ENCODE data around the gene SDC4.

The SDC4 gene

GRCh38 chr20:45344168-45344860 lies 3.9 kb downstream of the SDC4 start:
- H3K9me3 ChIP-seq = no peaks in the 10 kb centered on the region
- H3K4me3 ChIP-seq = no peak overlapping the region
- H3K27me3 ChIP-seq (ENCODE audit: low read depth) = no peaks in the 10 kb centered on the region
- no peaks in the 10 kb centered on the region; the same call in 1 of the 2 replicates for H3K36me3 ChIP-seq (replicated peaks)
- in situ Hi-C loops (cut with MboI; ENCODE audit: low sequenced_read_pairs) = no loop called here
- H3K4me1 ChIP-seq = peaks cover 40% of the 10 kb centered on the region
- no peak for DNase-seq (ENCODE audit: low spot score in 2 of 2)

GRCh38 chr20:45343532-45344167 lies 4.6 kb downstream of the SDC4 start:
- H3K4me3 ChIP-seq = no peak overlapping the region
- no peaks in the 10 kb centered on the region for H3K27me3 ChIP-seq (ENCODE audit: low read depth)
- in situ Hi-C loops (cut with MboI; ENCODE audit: low sequenced_read_pairs) = no loop called here
- no peaks in the 10 kb centered on the region; the same call in 1 of the 2 replicates for H3K36me3 ChIP-seq (replicated peaks)
- peaks cover 40% of the 10 kb centered on the region for H3K4me1 ChIP-seq
- DNase-seq (ENCODE audit: low spot score in 2 of 2) = no peak
- H3K9me3 ChIP-seq = no peaks in the 10 kb centered on the region

- no peaks in the 10 kb centered on the region for H3K27me3 ChIP-seq (ENCODE audit: low read depth)
- H3K9me3 ChIP-seq = no peaks in the 10 kb centered on the region
- in situ Hi-C loops (cut with MboI; ENCODE audit: low sequenced_read_pairs) = no loop called here
- H3K36me3 ChIP-seq (replicated peaks) = no peaks in the 10 kb centered on the region; the same call in 1 of the 2 replicates
- peaks cover 38% of the 10 kb centered on the region for H3K4me1 ChIP-seq
- DNase-seq (ENCODE audit: low spot score in 2 of 2) = no peak
- H3K4me3 ChIP-seq = no peak overlapping the region
Measured at GRCh38 chr20:45342855-45343531, 5.2 kb downstream of the SDC4 start.

- Histone ChIP-seq H3K9me3 (no peaks in the 10 kb centered on the region), H3K27me3 (ENCODE audit: low read depth) (no peaks in the 10 kb centered on the region), H3K36me3 (replicated peaks) (no peaks in the 10 kb centered on the region; the same call in 1 of the 2 replicates), H3K4me1 (peaks cover 33% of the 10 kb centered on the region), H3K4me3 (no peak overlapping the region)
- in situ Hi-C loops (cut with MboI; ENCODE audit: low sequenced_read_pairs) = no loop called here
- DNase-seq (ENCODE audit: low spot score in 2 of 2) = peak in 1 of 2 experiments; percentile 38
Measured at GRCh38 chr20:45341939-45342854, 6.0 kb downstream of the SDC4 start.

- no peaks in the 10 kb centered on the region for H3K9me3 ChIP-seq
- DNase-seq (ENCODE audit: low spot score in 2 of 2) = no peak
- H3K36me3 ChIP-seq (replicated peaks) = no peaks in the 10 kb centered on the region; the same call in 1 of the 2 replicates
- no peaks in the 10 kb centered on the region for H3K27me3 ChIP-seq (ENCODE audit: low read depth)
- in situ Hi-C loops (cut with MboI; ENCODE audit: low sequenced_read_pairs) = no loop called here
- H3K4me3 ChIP-seq = no peak overlapping the region
- peaks cover 28% of the 10 kb centered on the region for H3K4me1 ChIP-seq
Measured at GRCh38 chr20:45341579-45341938, 6.7 kb downstream of the SDC4 start.

GRCh38 chr20:45340951-45341350 lies 7.3 kb downstream of the SDC4 start:
- Histone ChIP-seq H3K4me1 (peaks cover 28% of the 10 kb centered on the region), H3K27me3 (ENCODE audit: low read depth) (no peaks in the 10 kb centered on the region), H3K36me3 (replicated peaks) (no peaks in the 10 kb centered on the region; the same call in 1 of the 2 replicates), H3K4me3 (no peak overlapping the region), H3K9me3 (no peaks in the 10 kb centered on the region)
- in situ Hi-C loops (cut with MboI; ENCODE audit: low sequenced_read_pairs) = no loop called here
- no peak for DNase-seq (ENCODE audit: low spot score in 2 of 2)

- H3K36me3 ChIP-seq (replicated peaks) = no peaks in the 10 kb centered on the region; the same call in 1 of the 2 replicates
- H3K4me3 ChIP-seq = no peak overlapping the region
- no peaks in the 10 kb centered on the region for H3K9me3 ChIP-seq
- H3K27me3 ChIP-seq (ENCODE audit: low read depth) = no peaks in the 10 kb centered on the region
- peaks cover 26% of the 10 kb centered on the region for H3K4me1 ChIP-seq
- in situ Hi-C loops (cut with MboI; ENCODE audit: low sequenced_read_pairs) = no loop called here
- no peak for DNase-seq (ENCODE audit: low spot score in 2 of 2)
Measured at GRCh38 chr20:45340236-45340847, 7.9 kb downstream of the SDC4 start.

- no peak overlapping the region for H3K4me3 ChIP-seq
- H3K4me1 ChIP-seq = peaks cover 22% of the 10 kb centered on the region
- in situ Hi-C loops (cut with MboI; ENCODE audit: low sequenced_read_pairs) = no loop called here
- no peaks in the 10 kb centered on the region for H3K9me3 ChIP-seq
- H3K36me3 ChIP-seq (replicated peaks) = no peaks in the 10 kb centered on the region; the same call in 1 of the 2 replicates
- no peaks in the 10 kb centered on the region for H3K27me3 ChIP-seq (ENCODE audit: low read depth)
- no peak for DNase-seq (ENCODE audit: low spot score in 2 of 2)
Measured at GRCh38 chr20:45339799-45340198, 8.4 kb downstream of the SDC4 start.

GRCh38 chr20:45339084-45339483 lies 9.1 kb downstream of the SDC4 start:
- peaks cover 22% of the 10 kb centered on the region for H3K4me1 ChIP-seq
- H3K9me3 ChIP-seq = no peaks in the 10 kb centered on the region
- no peak for DNase-seq (ENCODE audit: low spot score in 2 of 2)
- no peaks in the 10 kb centered on the region; the same call in 1 of the 2 replicates for H3K36me3 ChIP-seq (replicated peaks)
- in situ Hi-C loops (cut with MboI; ENCODE audit: low sequenced_read_pairs) = no loop called here
- no peaks in the 10 kb centered on the region for H3K27me3 ChIP-seq (ENCODE audit: low read depth)
- H3K4me3 ChIP-seq = no peak overlapping the region

- H3K4me1 ChIP-seq = peaks cover 19% of the 10 kb centered on the region
- no peaks in the 10 kb centered on the region for H3K9me3 ChIP-seq
- H3K4me3 ChIP-seq = no peak overlapping the region
- no peaks in the 10 kb centered on the region for H3K27me3 ChIP-seq (ENCODE audit: low read depth)
- DNase-seq (ENCODE audit: low spot score in 2 of 2) = no peak
- H3K36me3 ChIP-seq (replicated peaks) = no peaks in the 10 kb centered on the region; the same call in 1 of the 2 replicates
- in situ Hi-C loops (cut with MboI; ENCODE audit: low sequenced_read_pairs) = no loop called here
Measured at GRCh38 chr20:45338121-45339030, 9.8 kb downstream of the SDC4 start.

GRCh38 chr20:45337367-45338120 lies 10.7 kb downstream of the SDC4 start:
- DNase-seq (ENCODE audit: low spot score in 2 of 2) = no peak
- Histone ChIP-seq H3K4me1 (peaks cover 11% of the 10 kb centered on the region), H3K4me3 (no peak overlapping the region), H3K9me3 (no peaks in the 10 kb centered on the region), H3K27me3 (ENCODE audit: low read depth) (no peaks in the 10 kb centered on the region), H3K36me3 (replicated peaks) (peaks cover 5% of the 10 kb centered on the region)
- in situ Hi-C loops (cut with MboI; ENCODE audit: low sequenced_read_pairs) = no loop called here
